Heart right ventricle (tissue), 16 donors: Measurements from ENCODE around the gene C1QTNF5. TPM values are rescaled to one million over a fixed set of nuclear protein-coding genes. Genes with fewer than 3 reads are reported as not detected.

Source experiments
- ATAC-seq, 8 donors: fragments of 200-7000 bp; cut with Tn5 transposase; one replicate each; pipeline ENCODE4 v1.9.1; 2020; ENCODE audit warnings: mild to moderate bottlenecking in 8 of 8, moderate library complexity in 8 of 8, moderate number of reproducible peaks in 1 of 8
- DNase-seq, 2 donors: peaks; one replicate each; pipeline ENCODE4 v3.0.0-alpha.2; 2020
- H3K27ac ChIP-seq, 10 donors: fragments of 200-600 bp; sonication (generic) in 2 of 10; one replicate each; pipeline versions ENCODE4 v1.5.0 to v1.8.0; 2020 to 2022; ENCODE audit warnings: mild to moderate bottlenecking in 3 of 10
- H3K27me3 ChIP-seq, 7 donors: fragments of 200-600 bp; one replicate each; pipeline ENCODE4 v1.8.0; 2021 to 2022; ENCODE audit warnings: mild to moderate bottlenecking in 2 of 7
- H3K36me3 ChIP-seq, 9 donors: fragments of 200-600 bp; sonication (generic) in 1 of 9; one replicate each; pipeline versions ENCODE4 v1.5.0 to v1.8.0; 2020 to 2022; ENCODE audit warnings: mild to moderate bottlenecking in 2 of 9
- H3K4me1 ChIP-seq, 9 donors: fragments of 200-600 bp; sonication (generic) in 1 of 9; one replicate each; pipeline versions ENCODE4 v1.5.0 to v1.8.0; 2020 to 2022; ENCODE audit warnings: mild to moderate bottlenecking in 4 of 9
- H3K4me3 ChIP-seq, 10 donors: fragments of 200-600 bp; sonication (generic) in 2 of 10; one replicate each; pipeline versions ENCODE4 v1.5.0 to v1.8.0; 2020 to 2022; ENCODE audit warnings: mild to moderate bottlenecking in 7 of 10, moderate library complexity in 2 of 10
- H3K9me3 ChIP-seq, 11 donors: fragments of 200-600 bp in 10 of 11; sonication (generic) in 2 of 11; one replicate each; pipeline versions ENCODE4 v1.5.0 to v1.8.0; 2013 to 2022; ENCODE audit warnings: mild to moderate bottlenecking in 2 of 11, control low read depth in 1 of 11, moderate library complexity in 1 of 11
- CTCF ChIP-seq, 9 donors: fragments of 200-600 bp; sonication (generic) in 2 of 9; IDR thresholded peaks; one replicate each; pipeline versions ENCODE4 v1.5.0 to v1.8.0; 2021 to 2022; ENCODE audit warnings: antibody characterized with exemption in 9 of 9, mild to moderate bottlenecking in 5 of 9, moderate library complexity in 1 of 9
- WGBS, 2 donors: extraction: QIAGEN DNeasy Blood & Tissue Kit; methylation state at CpG; one replicate each; pipeline ENCODE4 v1.1.7; 2013; ENCODE audit warnings: inconsistent platforms in 1 of 2; 5-methylcytosine and 5-hydroxymethylcytosine counted together
- intact Hi-C, 10 donors: fragments of 100-400 bp; cut with DNase I; formaldehyde crosslinking; loops; one replicate each; pipeline versions ENCODE4 v1.11.1 to v1.14.2; 2022
- polyA plus RNA-seq, 2 donors: library from polyadenylated mRNA; stranded (reverse); fragments of 200-250 nt; gene quantifications; one replicate each; pipeline ENCODE4 v1.2.3, GENCODE V29; 2013
- total RNA-seq, 10 donors: library from RNA; stranded (reverse); fragmentation: NEBNext Ultra II Directional in 3 of 10; extraction: Animal tissue kit (Norgen Biotek cat#: 25700) in 3 of 10; gene quantifications; one replicate each; pipeline versions ENCODE4 v1.2.1 to v1.2.4, GENCODE V29; 2021 to 2023
- donor health status: Arrhythmogenic right ventricular cardiomyopathy.
- donor health status: ischemic (EF 13 %, LVEDD 7.1; RV severe dilation, severe dysfunction).
- donor health status: healthy with polysubstance abuse.
- donor health status: DM: no; HTN: yes; CAD: no.
- donor health status: DM: no; HTN: no; CAD: no.
- donor health status: ischemic (EF 25% LVEDD 6.9; RV normal size, moderate dysfunction).
- donor health status: ischemic (EF 25% LVEDD 5.7; RV mildly dilated, moderate dysfunction).
- donor health status: healthy.
- donor health status: DM: yes; HTN: yes; CAD: no.
- donor health status: Ischemic cardiomyopathy.
- donor health status: ischemic (EF 35%, LVEDD 5.7; RV mildly dilated, moderate dysfunction).
- donor health status: nonischemic (EF 11% LVEDD 7.7; RV severe dilation, severe dysfunction).
- donor health status: DM: yes; HTN: yes; CAD: no.
- donor health status: PGD.
- donor health status: ischemic (EF 29% LVEDD 5.4; RV normal size, mild dysfunction).
- donor health status: nonischemic (EF 23%, LVEDD 6.1; RV moderate dilation, normal function).

The C1QTNF5 gene
- total and polyA plus RNA-seq, 12 donors, result 11.4 to 35.7 (median 21.8) TPM

DNA sequence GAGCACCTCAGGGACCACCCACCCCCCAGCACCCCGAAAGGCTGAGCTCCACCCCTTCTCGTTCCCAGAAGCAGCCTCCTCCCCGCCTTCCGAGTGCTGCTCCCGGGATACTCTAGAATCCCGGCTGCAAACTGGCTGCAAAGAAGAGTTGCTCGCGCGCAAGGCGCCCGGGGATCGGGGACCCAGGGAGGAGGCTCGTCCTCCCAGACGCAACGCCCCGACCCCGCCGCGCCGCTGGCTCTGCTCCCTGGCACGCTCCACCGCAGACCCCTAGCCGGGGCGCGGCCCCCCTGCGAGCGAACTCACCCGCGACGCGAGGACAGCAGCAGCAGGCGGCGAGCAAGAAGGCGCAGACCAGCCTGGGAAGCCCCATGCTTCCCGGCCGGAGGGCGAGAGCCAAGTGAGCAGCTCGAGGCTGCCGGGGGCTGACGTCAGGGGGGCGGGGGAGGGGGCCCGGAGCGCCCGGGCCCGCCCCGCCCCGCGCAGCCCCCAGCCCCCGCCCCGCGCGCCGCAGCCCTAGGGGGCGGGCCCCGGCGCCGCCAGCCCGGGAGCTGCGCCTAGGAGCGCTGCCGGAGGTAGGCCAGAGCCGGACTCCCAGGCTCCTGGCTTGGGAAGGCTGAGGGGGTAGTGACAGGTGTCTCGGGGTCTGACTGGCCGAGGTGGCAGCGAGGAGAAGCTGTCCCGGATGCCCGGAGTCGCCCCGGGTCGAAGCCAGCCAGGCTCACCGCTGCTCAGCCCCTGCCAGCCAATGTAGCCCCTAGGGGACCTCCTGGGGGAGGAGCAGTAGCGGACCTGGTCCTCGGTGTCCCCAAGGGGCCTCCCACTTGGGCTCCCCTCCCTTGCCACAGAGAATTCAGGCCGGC is 23.7 kb downstream of the C1QTNF5 start, which contains the start of gene MCAM:
Gene MCAM (minus strand): TSS at position 402 of the 863 bp plus-strand sequence. CDS start 29 bp downstream, at position 373.
- intact Hi-C loops, result loop anchor here in 2 of 10 donors (5.0 to 10.0 kb wide), 2 partner anchors 110 to 222 kb away; partner anchors contain the start of gene CBL (in 1 of the 2)
- WGBS, 2 donors, result 0 to 1% methylated on average over 71 to 74 of the region's 74 CpGs

DNA sequence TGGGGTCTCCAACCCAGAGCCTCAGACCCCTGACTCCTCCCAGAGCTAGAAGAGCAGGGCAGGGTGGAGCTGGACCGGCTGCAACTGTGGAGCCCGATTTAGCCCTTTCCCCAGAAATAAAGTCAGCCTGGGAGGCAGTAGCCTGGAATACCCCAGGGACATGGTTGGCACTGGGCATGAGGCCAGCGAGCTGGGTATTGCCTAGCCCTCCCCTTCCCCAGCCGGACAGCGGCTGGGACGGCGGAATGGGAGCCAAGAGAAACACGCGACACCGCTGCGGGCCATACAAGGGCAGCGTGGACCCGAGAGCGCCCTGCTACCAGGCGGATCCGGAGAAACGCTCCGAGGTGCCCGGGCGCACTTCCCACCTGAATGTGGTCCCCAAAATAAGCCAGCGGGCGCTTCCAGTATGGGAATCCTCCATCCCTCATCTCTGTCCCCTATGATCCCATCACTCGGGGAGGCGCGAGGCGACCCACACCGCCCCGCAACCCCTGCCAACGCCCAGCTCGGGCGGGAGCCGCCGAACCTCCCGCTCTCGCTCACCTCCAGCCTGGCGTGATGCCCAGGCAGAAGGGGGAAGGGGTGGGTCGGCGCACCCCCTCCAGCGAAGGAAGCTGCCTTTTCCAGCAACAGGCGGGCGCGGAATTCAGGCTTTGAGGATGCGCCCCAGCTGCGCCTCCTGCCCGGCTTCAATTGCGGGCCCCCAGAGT is 24.5 kb downstream of the C1QTNF5 start:
- peak overlapping the region; percentile 82 to 99 (median 92) for H3K27ac ChIP-seq
- intact Hi-C loops, result loop anchor here in 2 of 10 donors (5.0 to 10.0 kb wide), 2 partner anchors 109 to 221 kb away; partner anchors contain the start of gene CBL (in 1 of the 2)
- H3K27me3 ChIP-seq, result peaks cover 0 to 66% (median 0%) of the 10 kb centered on the region in 7 donors
- TF ChIP-seq CTCF (IDR thresholded peaks at IDR 0.05), result no peak
- peaks cover 11 to 82% (median 55%) of the 10 kb centered on the region in 9 donors for H3K4me1 ChIP-seq
- peak overlapping the region; percentile 53 to 94 (median 80) for H3K4me3 ChIP-seq
- no peaks in the 10 kb centered on the region for H3K9me3 ChIP-seq
- WGBS, 2 donors, result 1% methylated on average over 43 to 46 of the region's 46 CpGs
- DNase-seq (peak; percentile 65 to 72), ATAC-seq (peak; percentile 3 to 52 (median 30))
- peaks cover 0 to 42% (median 26%) of the 10 kb centered on the region in 9 donors for H3K36me3 ChIP-seq

More for the DNA sequence above, 23.7 kb downstream of the C1QTNF5 start, which contains the start of gene MCAM:
- Histone ChIP-seq H3K4me3 (peak within 1 kb of the TSS; percentile 53 to 94 (median 80)), H3K27ac (peak within 1 kb of the TSS; percentile 85 to 99 (median 92)), H3K36me3 (peaks cover 0 to 34% (median 18%) of the 10 kb centered on the region in 9 donors), H3K4me1 (peaks cover 11 to 82% (median 63%) of the 10 kb centered on the region in 9 donors), H3K27me3 (peaks cover 0 to 72% (median 0%) of the 10 kb centered on the region in 7 donors), H3K9me3 (no peaks in the 10 kb centered on the region)
- ATAC-seq (peak; percentile 12 to 45 (median 24)), DNase-seq (peak; percentile 58 to 62)
- no peak for TF ChIP-seq CTCF (IDR thresholded peaks at IDR 0.05)

DNA sequence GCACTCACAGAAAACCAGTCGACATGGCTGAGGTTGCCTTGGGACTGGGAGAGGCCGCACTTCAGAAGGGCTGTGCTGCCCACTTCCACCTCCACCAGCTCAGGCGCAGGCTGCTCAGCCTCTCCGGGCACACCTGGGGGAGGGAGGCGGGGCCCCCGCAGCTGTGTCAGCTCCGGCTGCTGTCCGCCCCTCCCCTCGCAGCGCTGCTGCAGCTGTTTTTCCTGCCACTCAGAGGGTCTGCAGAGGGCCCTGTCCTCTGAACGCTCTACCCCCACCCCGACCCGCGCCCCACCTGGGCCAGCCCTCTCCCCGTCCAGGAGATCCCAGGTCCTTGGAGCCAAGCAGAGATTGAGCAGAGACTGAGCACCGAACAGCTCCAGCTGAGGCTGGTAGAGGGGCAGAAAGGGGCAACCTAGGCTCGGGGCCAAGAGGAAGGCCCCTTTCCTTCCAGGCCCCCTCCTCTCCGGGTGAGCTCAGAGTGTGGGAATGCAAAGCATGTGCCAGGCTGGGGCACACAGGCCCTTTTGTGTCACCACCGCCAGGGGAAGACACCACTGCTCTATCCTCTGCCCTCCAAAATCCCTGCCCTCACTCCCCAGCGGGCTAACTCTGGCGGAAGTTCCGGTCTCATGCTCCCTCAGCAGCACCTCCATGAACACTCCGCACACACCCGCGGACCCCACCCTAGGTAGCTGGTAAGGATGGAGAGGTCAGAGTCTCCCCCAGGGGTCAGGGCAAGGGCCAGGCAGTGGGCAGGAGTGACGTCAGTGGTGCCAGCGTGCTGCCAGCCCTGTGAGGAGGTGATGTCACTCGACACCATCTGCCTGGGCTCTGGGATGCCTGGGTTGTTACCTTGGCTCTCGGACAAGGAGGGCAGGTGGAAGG is 25.3 kb downstream of the C1QTNF5 start:
- WGBS, 2 donors, result 16% methylated on average over 29 of the region's 29 CpGs
- Histone ChIP-seq H3K27me3 (peaks cover 0 to 58% (median 0%) of the 10 kb centered on the region in 7 donors), H3K9me3 (no peaks in the 10 kb centered on the region), H3K27ac (peak overlapping the region; percentile 82 to 99 (median 92)), H3K36me3 (peaks cover 0 to 50% (median 33%) of the 10 kb centered on the region in 9 donors), H3K4me3 (peak overlapping the region; percentile 53 to 94 (median 80)), H3K4me1 (peaks cover 11 to 80% (median 51%) of the 10 kb centered on the region in 9 donors)
- peak in 2 of 9 donors; percentile 23 to 38 for TF ChIP-seq CTCF (IDR thresholded peaks at IDR 0.05)
- DNase-seq (peak; percentile 32 to 53), ATAC-seq (peak; percentile 9 to 56 (median 30))
- intact Hi-C loops, result loop anchor here in 2 of 10 donors (5.0 to 10.0 kb wide), 2 partner anchors 108 to 221 kb away; partner anchors contain the start of gene CBL (in 1 of the 2)
